ENCODE data around the gene ALDH1L2.
"Not testable (repeated sequence)": the region's sequence is repeated elsewhere in the genome, so short reads cannot be mapped to it uniquely, and the experiment has no call there.

Gene ALDH1L2

GRCh38 chr12:105100207-105100985 is 16.1 kb upstream of the ALDH1L2 start:
- H3K4me3 ChIP-seq (ENCODE audit: low read length): peak overlapping the region; percentile 18; the same call in 1 of the 2 replicates
- TF ChIP-seq CTCF (conservative IDR thresholded peaks at IDR 0.05; ENCODE audit: low read length): no peak
- DNase-seq (ENCODE audit: low read depth): peak; percentile 62

DNA sequence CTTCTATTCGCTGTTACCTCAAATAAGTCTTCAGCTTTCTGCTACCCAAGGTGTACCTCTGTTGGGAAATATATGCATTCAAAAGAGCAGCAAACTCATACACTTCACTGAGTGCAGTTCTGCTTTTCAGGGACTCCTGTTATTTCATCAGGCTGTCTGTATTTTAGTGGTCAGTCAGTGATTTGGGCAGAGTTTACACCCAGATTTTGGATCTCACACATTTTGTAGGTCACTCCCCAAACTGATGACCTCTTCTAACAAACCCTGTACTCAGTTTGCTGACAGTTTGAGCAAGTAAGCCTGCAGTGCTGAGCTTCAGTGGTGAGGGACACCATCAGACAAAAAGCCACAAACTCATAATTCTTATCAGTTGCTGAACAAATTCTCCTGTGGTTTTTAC is 15.1 kb upstream of the ALDH1L2 start:
- no peak for DNase-seq (ENCODE audit: low read depth)
- no peak for TF ChIP-seq CTCF (conservative IDR thresholded peaks at IDR 0.05; ENCODE audit: low read length)
- no peak overlapping the region for H3K4me3 ChIP-seq (ENCODE audit: low read length)

GRCh38 chr12:105095338-105095737 is 11.1 kb upstream of the ALDH1L2 start:
- not testable (repeated sequence) for DNase-seq (ENCODE audit: low read depth); H3K4me3 ChIP-seq (ENCODE audit: low read length)

GRCh38 chr12:105092336-105092735 is 8.1 kb upstream of the ALDH1L2 start:
- H3K4me3 ChIP-seq (ENCODE audit: low read length): no peak overlapping the region
- no peak for DNase-seq (ENCODE audit: low read depth)
- TF ChIP-seq CTCF (conservative IDR thresholded peaks at IDR 0.05; ENCODE audit: low read length): no peak

- no peak for DNase-seq (ENCODE audit: low read depth)
- no peak for TF ChIP-seq CTCF (conservative IDR thresholded peaks at IDR 0.05; ENCODE audit: low read length)
- H3K4me3 ChIP-seq (ENCODE audit: low read length): no peak overlapping the region
These were observed 7.4 kb upstream of the ALDH1L2 start for GRCh38 chr12:105091476-105092206.

GRCh38 chr12:105090361-105090760 is 6.1 kb upstream of the ALDH1L2 start:
- no peak overlapping the region for H3K4me3 ChIP-seq (ENCODE audit: low read length)
- no peak for TF ChIP-seq CTCF (conservative IDR thresholded peaks at IDR 0.05; ENCODE audit: low read length)
- no peak for DNase-seq (ENCODE audit: low read depth)

- no peak overlapping the region for H3K4me3 ChIP-seq (ENCODE audit: low read length)
- no peak for DNase-seq (ENCODE audit: low read depth)
- TF ChIP-seq CTCF (conservative IDR thresholded peaks at IDR 0.05; ENCODE audit: low read length): no peak
These were observed 5.6 kb upstream of the ALDH1L2 start for GRCh38 chr12:105089817-105090216.
